Calu3 (cell line): ENCODE measurements around the gene FAM118B. TPM values are rescaled to one million over a fixed set of nuclear protein-coding genes. Genes with fewer than 3 reads are reported as not detected.

Source experiments
- BruUV-seq: library from RNA; stranded (reverse); fragments of 400-500 nt; replicated peaks from 2 replicates; lab custom pipeline; 2021; lab: Mats Ljungman, UMichigan
- CTCF ChIA-PET: fragments of 300-600 bp; sonication (Branson Sonifier 250); formaldehyde crosslinking; loops from one replicate; lab custom pipeline; 2022; ENCODE audit warnings: antibody characterized with exemption; lab: Charles Lee
- DNase-seq: peaks from one replicate; pipeline ENCODE4 v3.0.0; 2022
- H3K27ac Mint-ChIP-seq: one replicate; pipeline ENCODE4 v1.8.0; 2022; ENCODE audit warnings: mixed read lengths; ENCODE audit not compliant: unreplicated experiment
- H3K27me3 Mint-ChIP-seq: one replicate; pipeline ENCODE4 v1.8.0; 2022; ENCODE audit warnings: mixed read lengths; ENCODE audit not compliant: unreplicated experiment
- H3K36me3 Mint-ChIP-seq: one replicate; pipeline ENCODE4 v1.8.0; 2022; ENCODE audit warnings: mild to moderate bottlenecking, moderate library complexity, mixed read lengths; ENCODE audit not compliant: insufficient read depth, unreplicated experiment
- H3K4me1 Mint-ChIP-seq: one replicate; pipeline ENCODE4 v1.8.0; 2022; ENCODE audit warnings: mild to moderate bottlenecking, low read depth, mixed read lengths; ENCODE audit not compliant: unreplicated experiment
- H3K4me3 Mint-ChIP-seq: one replicate; pipeline ENCODE4 v1.8.0; 2022; ENCODE audit warnings: mild to moderate bottlenecking, low read depth, moderate library complexity, mixed read lengths; ENCODE audit not compliant: unreplicated experiment
- H3K9me3 Mint-ChIP-seq: one replicate; pipeline ENCODE4 v1.8.0; 2022; ENCODE audit warnings: low read depth, mixed read lengths; ENCODE audit not compliant: unreplicated experiment
- intact Hi-C: fragments of 100-400 bp; cut with micrococcal nuclease; formaldehyde crosslinking; loops from one replicate; pipeline ENCODE4 v1.10.0; 2022; ENCODE audit not compliant: unreplicated experiment
- total RNA-seq: library from RNA; stranded (reverse); gene quantifications from 2 replicates; pipeline ENCODE4 v1.2.3, GENCODE V29; 2022
- TF ChIP-seq, protein P1 (sequence below): fragments of 200-600 bp; IDR thresholded peaks from one replicate; pipeline ENCODE4 v1.8.0; 2022; ENCODE audit warnings: antibody characterized with exemption; ENCODE audit not compliant: unreplicated experiment

Gene FAM118B
- total RNA-seq, 1 experiment from 2014 or later = 15.7 TPM

DNA sequence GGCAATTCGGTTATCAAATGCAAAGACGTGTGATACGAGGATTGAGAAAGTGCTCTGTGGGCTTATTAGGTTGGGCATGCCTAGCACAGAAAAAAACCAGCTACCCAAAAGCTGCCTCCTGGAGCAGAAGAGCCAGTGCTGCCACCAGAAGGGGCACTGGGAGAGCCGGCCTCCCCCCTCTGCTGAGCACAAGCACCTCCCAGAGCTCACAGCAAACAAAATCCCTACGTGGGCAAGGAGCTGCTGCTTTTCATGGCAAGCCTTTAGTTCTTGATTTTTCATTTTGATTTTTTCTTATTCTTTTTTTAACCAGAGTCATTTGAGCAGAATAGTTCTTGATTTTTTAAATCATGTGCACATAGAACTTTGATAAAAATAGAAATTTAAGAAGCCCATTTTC lies 12.9 kb upstream of the FAM118B start:
- intact Hi-C loops = no loop called here
- CTCF ChIA-PET = interaction anchor here (1.3 kb wide), 1 partner anchor 14 kb away, joined by 5 read pairs; the partner anchor contains the start of gene FAM118B
- TF ChIP-seq, protein P1, sequence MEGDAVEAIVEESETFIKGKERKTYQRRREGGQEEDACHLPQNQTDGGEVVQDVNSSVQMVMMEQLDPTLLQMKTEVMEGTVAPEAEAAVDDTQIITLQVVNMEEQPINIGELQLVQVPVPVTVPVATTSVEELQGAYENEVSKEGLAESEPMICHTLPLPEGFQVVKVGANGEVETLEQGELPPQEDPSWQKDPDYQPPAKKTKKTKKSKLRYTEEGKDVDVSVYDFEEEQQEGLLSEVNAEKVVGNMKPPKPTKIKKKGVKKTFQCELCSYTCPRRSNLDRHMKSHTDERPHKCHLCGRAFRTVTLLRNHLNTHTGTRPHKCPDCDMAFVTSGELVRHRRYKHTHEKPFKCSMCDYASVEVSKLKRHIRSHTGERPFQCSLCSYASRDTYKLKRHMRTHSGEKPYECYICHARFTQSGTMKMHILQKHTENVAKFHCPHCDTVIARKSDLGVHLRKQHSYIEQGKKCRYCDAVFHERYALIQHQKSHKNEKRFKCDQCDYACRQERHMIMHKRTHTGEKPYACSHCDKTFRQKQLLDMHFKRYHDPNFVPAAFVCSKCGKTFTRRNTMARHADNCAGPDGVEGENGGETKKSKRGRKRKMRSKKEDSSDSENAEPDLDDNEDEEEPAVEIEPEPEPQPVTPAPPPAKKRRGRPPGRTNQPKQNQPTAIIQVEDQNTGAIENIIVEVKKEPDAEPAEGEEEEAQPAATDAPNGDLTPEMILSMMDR = no peak
- BruUV-seq = no TSS peak
- Mint-ChIP-seq H3K4me3 (no peak overlapping the region), H3K4me1 (no peaks in the 10 kb centered on the region), H3K9me3 (peaks cover 6% of the 10 kb centered on the region), H3K36me3 (peaks cover 33% of the 10 kb centered on the region), H3K27me3 (no peaks in the 10 kb centered on the region), H3K27ac (no peak overlapping the region)
- no peak for DNase-seq

GRCh38 chr11:126202646-126203359 lies 8.8 kb upstream of the FAM118B start:
- Mint-ChIP-seq H3K9me3 (peaks cover 6% of the 10 kb centered on the region), H3K4me1 (no peaks in the 10 kb centered on the region), H3K27ac (no peak overlapping the region), H3K27me3 (no peaks in the 10 kb centered on the region), H3K4me3 (no peak overlapping the region), H3K36me3 (peaks cover 22% of the 10 kb centered on the region)
- TF ChIP-seq, protein P1 = no peak
- intact Hi-C loops = no loop called here
- CTCF ChIA-PET = no interaction called here
- no peak for DNase-seq
- BruUV-seq = no TSS peak

GRCh38 chr11:126205359-126205758 lies 6.2 kb upstream of the FAM118B start:
- no TSS peak for BruUV-seq

DNA sequence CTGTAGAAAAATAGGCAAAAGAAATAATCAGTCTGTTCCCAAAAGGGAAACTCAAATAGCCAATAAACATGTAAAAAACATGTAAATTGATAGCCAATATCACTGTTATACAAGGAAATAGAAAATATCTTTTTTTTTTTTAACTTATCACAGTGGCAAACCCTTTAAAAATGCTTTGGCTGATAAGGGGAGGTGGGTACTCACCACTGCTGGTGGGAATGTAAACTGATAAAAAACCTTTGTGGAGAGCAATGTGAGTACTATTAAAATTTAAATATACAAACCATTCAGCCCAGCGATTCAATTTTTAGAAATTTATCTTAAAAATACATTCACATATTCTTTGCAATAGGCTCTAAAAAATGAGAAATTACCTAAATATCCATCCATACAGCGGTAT lies 3.7 kb upstream of the FAM118B start:
- BruUV-seq = no TSS peak
- CTCF ChIA-PET = no interaction called here
- H3K27me3 Mint-ChIP-seq = no peaks in the 10 kb centered on the region
- TF ChIP-seq, protein P1 = no peak
- intact Hi-C loops = no loop called here
- no peak for DNase-seq
- no peaks in the 10 kb centered on the region for H3K9me3 Mint-ChIP-seq
- no peak overlapping the region for H3K27ac Mint-ChIP-seq
- H3K36me3 Mint-ChIP-seq = peaks cover 39% of the 10 kb centered on the region
- peaks cover 11% of the 10 kb centered on the region for H3K4me1 Mint-ChIP-seq
- H3K4me3 Mint-ChIP-seq = no peak overlapping the region

More at GRCh38 chr11:126205359-126205758, 6.2 kb upstream of the FAM118B start:
- Mint-ChIP-seq H3K36me3 (peaks cover 24% of the 10 kb centered on the region), H3K27ac (no peak overlapping the region), H3K9me3 (no peaks in the 10 kb centered on the region), H3K27me3 (no peaks in the 10 kb centered on the region), H3K4me3 (no peak overlapping the region), H3K4me1 (no peaks in the 10 kb centered on the region)
- TF ChIP-seq, protein P1 = no peak
- CTCF ChIA-PET = no interaction called here
- no peak for DNase-seq
- intact Hi-C loops = no loop called here
